CD14-positive monocyte (primary cell): ENCODE results near the gene MRPS34. TPM values are rescaled to one million over a fixed set of nuclear protein-coding genes. Genes with fewer than 3 reads are reported as not detected.

Experiments used
- DNase-seq, 3 donors: peaks; one replicate each; pipeline ENCODE4 v3.0.0-alpha.2; 2011 to 2022
- H2AFZ ChIP-seq: 2 replicates; pipeline ENCODE4 v1.6.0; 2012; ENCODE audit warnings: mild to moderate bottlenecking, low read depth, low read length, inconsistent platforms; ENCODE audit not compliant: insufficient read depth, poor library complexity, severe bottlenecking
- H3K27ac ChIP-seq, 2 donors: 1 replicate in 1 of 2; 2 replicates in 1 of 2; pipeline ENCODE4 v1.5.1; 2012 to 2013; ENCODE audit warnings: low read length in 2 of 2, control low read depth in 1 of 2, inconsistent platforms in 1 of 2, low read depth in 1 of 2, mild to moderate bottlenecking in 1 of 2
- H3K27me3 ChIP-seq, 2 donors: one replicate each; pipeline versions ENCODE4 v1.6.0 to v1.6.1; 2011 to 2013; ENCODE audit warnings: low read length in 2 of 2; ENCODE audit not compliant: control insufficient read depth in 2 of 2, insufficient read depth in 2 of 2
- H3K36me3 ChIP-seq, 2 donors: replicated peaks in 1 of 2; 1 replicate in 1 of 2; 2 replicates in 1 of 2; pipeline versions ENCODE4 v1.5.1 to v1.6.1; 2012 to 2013; ENCODE audit warnings: low read length in 2 of 2, control low read depth in 1 of 2, inconsistent platforms in 1 of 2, mild to moderate bottlenecking in 1 of 2; ENCODE audit not compliant: insufficient read depth in 2 of 2, control insufficient read depth in 1 of 2
- H3K4me1 ChIP-seq, 2 donors: 1 replicate in 1 of 2; 2 replicates in 1 of 2; pipeline versions ENCODE4 v1.5.1 to v1.6.1; 2012 to 2013; ENCODE audit warnings: low read length in 2 of 2, control low read depth in 1 of 2, inconsistent platforms in 1 of 2, mild to moderate bottlenecking in 1 of 2, moderate library complexity in 1 of 2; ENCODE audit not compliant: insufficient read depth in 2 of 2, control insufficient read depth in 1 of 2
- H3K4me2 ChIP-seq: replicated peaks from 2 replicates; pipeline ENCODE3; 2012; ENCODE audit warnings: low read length, moderate library complexity, mild to moderate bottlenecking; ENCODE audit not compliant: poor library complexity, severe bottlenecking; ENCODE audit errors: extremely low read depth
- H3K4me3 ChIP-seq, 3 experiments: fragments of 200-600 bp in 1 of 3; sonication (generic) in 1 of 3; replicated peaks in 1 of 3; 1 replicate in 2 of 3; 2 replicates in 1 of 3; pipeline ENCODE4 v1.5.1; 2011 to 2013; ENCODE audit warnings: low read length in 3 of 3, mild to moderate bottlenecking in 3 of 3, control low read depth in 2 of 3, low read depth in 2 of 3, inconsistent platforms in 1 of 3, moderate library complexity in 1 of 3
- H3K79me2 ChIP-seq: 2 replicates; pipeline ENCODE4 v1.6.0; 2012; ENCODE audit warnings: mild to moderate bottlenecking, control low read depth, inconsistent platforms, low read length, moderate library complexity; ENCODE audit not compliant: insufficient read depth
- H3K9ac ChIP-seq: 2 replicates; pipeline ENCODE4 v1.6.0; 2017; ENCODE audit warnings: low read length, mild to moderate bottlenecking; ENCODE audit not compliant: insufficient read depth, poor library complexity, severe bottlenecking
- H3K9me3 ChIP-seq, 2 donors: replicated peaks in 1 of 2; 1 replicate in 1 of 2; 2 replicates in 1 of 2; pipeline versions ENCODE4 v1.5.1 to v1.6.1; 2012 to 2013; ENCODE audit warnings: low read length in 2 of 2, control low read depth in 1 of 2; ENCODE audit not compliant: control insufficient read depth in 1 of 2, insufficient read depth in 1 of 2
- H4K20me1 ChIP-seq: 2 replicates; pipeline ENCODE4 v1.6.0; 2012; ENCODE audit warnings: mild to moderate bottlenecking, low read length, control low read depth, moderate library complexity; ENCODE audit not compliant: insufficient read depth
- H3K27ac Mint-ChIP-seq, 7 donors: one replicate each; pipeline ENCODE4 v1.8.0; 2020; ENCODE audit warnings: mild to moderate bottlenecking in 7 of 7, mixed read lengths in 7 of 7, moderate library complexity in 6 of 7, inconsistent platforms in 2 of 7
- H3K27me3 Mint-ChIP-seq, 3 donors: one replicate each; pipeline ENCODE4 v1.8.0; 2021 to 2022; ENCODE audit warnings: low read depth in 3 of 3, mild to moderate bottlenecking in 3 of 3, mixed read lengths in 3 of 3, moderate library complexity in 3 of 3, inconsistent platforms in 1 of 3
- H3K36me3 Mint-ChIP-seq, 2 donors: one replicate each; pipeline ENCODE4 v1.8.0; 2020; ENCODE audit warnings: mixed read lengths in 2 of 2, inconsistent platforms in 1 of 2, mild to moderate bottlenecking in 1 of 2
- H3K4me1 Mint-ChIP-seq: one replicate; pipeline ENCODE4 v1.8.0; 2020; ENCODE audit warnings: mild to moderate bottlenecking, mixed read lengths
- H3K4me3 Mint-ChIP-seq, 2 donors: one replicate each; pipeline ENCODE4 v1.8.0; 2020; ENCODE audit warnings: mild to moderate bottlenecking in 2 of 2, mixed read lengths in 2 of 2, moderate library complexity in 1 of 2
- H3K9me3 Mint-ChIP-seq, 7 donors: one replicate each; pipeline ENCODE4 v1.8.0; 2020 to 2022; ENCODE audit warnings: mixed read lengths in 7 of 7, mild to moderate bottlenecking in 6 of 7, moderate library complexity in 6 of 7, inconsistent platforms in 2 of 7
- WGBS: methylation state at CpG from one replicate; pipeline ENCODE4 v1.1.5; 2013; ENCODE audit warnings: missing lambda C conversion rate; ENCODE audit not compliant: insufficient coverage; 5-methylcytosine and 5-hydroxymethylcytosine counted together
- intact Hi-C, 2 donors: fragments of 100-400 bp; cut with micrococcal nuclease; formaldehyde crosslinking; loops; one replicate each; pipeline versions ENCODE4 v1.15.0 to v1.15.1; 2023
- polyA plus RNA-seq, 3 donors: library from polyadenylated mRNA; depleted of rRNA in 1 of 3; unstranded in 2 of 3; stranded (reverse) in 1 of 3; fragments of 300-500 nt in 2 of 3; fragments of >200 nt in 1 of 3; fragmentation: Illumina TruSeq in 2 of 3; gene quantifications; 1 replicate in 2 of 3; 2 replicates in 1 of 3; pipeline ENCODE4 v1.2.3, GENCODE V29; 2012 to 2021
- TF ChIP-seq, protein P1 (sequence below): fragments of 200-600 bp; IDR thresholded peaks from one replicate; pipeline ENCODE4 v1.8.0; 2022; ENCODE audit warnings: antibody characterized with exemption, mild to moderate bottlenecking

The MRPS34 gene
- polyA plus RNA-seq, 3 donors: 34.5 to 137 (median 109) TPM

- H3K27ac ChIP-seq: no peak overlapping the region
- no peaks in the 10 kb centered on the region for H3K9me3 ChIP-seq
- WGBS: 98% methylated on average over 27 of the region's 27 CpGs
- H3K36me3 ChIP-seq: peaks cover 79 to 93% of the 10 kb centered on the region in 2 donors
- Mint-ChIP-seq H3K4me3 (no peak overlapping the region), H3K4me1 (no peaks in the 10 kb centered on the region), H3K27me3 (no peaks in the 10 kb centered on the region), H3K9me3 (no peaks in the 10 kb centered on the region), H3K36me3 (peaks cover 54 to 92% of the 10 kb centered on the region in 2 donors), H3K27ac (no peak overlapping the region)
- TF ChIP-seq, protein P1, sequence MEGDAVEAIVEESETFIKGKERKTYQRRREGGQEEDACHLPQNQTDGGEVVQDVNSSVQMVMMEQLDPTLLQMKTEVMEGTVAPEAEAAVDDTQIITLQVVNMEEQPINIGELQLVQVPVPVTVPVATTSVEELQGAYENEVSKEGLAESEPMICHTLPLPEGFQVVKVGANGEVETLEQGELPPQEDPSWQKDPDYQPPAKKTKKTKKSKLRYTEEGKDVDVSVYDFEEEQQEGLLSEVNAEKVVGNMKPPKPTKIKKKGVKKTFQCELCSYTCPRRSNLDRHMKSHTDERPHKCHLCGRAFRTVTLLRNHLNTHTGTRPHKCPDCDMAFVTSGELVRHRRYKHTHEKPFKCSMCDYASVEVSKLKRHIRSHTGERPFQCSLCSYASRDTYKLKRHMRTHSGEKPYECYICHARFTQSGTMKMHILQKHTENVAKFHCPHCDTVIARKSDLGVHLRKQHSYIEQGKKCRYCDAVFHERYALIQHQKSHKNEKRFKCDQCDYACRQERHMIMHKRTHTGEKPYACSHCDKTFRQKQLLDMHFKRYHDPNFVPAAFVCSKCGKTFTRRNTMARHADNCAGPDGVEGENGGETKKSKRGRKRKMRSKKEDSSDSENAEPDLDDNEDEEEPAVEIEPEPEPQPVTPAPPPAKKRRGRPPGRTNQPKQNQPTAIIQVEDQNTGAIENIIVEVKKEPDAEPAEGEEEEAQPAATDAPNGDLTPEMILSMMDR: no peak
- no peaks in the 10 kb centered on the region for H3K4me1 ChIP-seq
- H3K79me2 ChIP-seq: peaks cover 11% of the 10 kb centered on the region
- H3K27me3 ChIP-seq: no peaks in the 10 kb centered on the region
- H4K20me1 ChIP-seq: peaks cover 54% of the 10 kb centered on the region
- no peak for DNase-seq
- no peak overlapping the region for H3K4me2 ChIP-seq
- no peak overlapping the region for H3K4me3 ChIP-seq
- H3K9ac ChIP-seq: no peak overlapping the region
- intact Hi-C loops: no loop called here
- no peak overlapping the region for H2AFZ ChIP-seq
Observed at GRCh38 chr16:1818204-1818872, 45.4 kb upstream of the MRPS34 start.

DNA sequence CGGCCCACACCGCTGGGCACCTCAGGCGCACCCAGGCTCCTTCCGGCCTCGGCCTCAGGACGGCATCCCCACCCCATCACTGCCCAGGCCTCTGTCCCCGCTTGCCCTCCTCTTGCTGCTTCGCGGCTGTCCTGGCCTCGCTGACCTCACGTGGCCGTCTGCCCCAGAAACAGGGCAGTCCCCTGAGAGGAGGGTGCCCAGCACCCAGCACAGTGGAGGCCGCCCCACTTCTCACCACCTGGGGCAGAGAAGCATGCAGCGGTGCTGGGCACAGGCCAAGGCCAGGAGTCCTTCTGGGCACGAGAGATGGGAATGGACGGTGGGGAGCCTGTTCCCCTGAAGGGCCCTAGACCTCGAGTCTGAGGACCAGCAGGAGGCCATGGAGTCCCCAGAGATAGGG, 44.8 kb upstream of the MRPS34 start:
- no peak overlapping the region for H3K4me2 ChIP-seq
- no peaks in the 10 kb centered on the region for H3K9me3 ChIP-seq
- H3K27me3 Mint-ChIP-seq: no peaks in the 10 kb centered on the region
- DNase-seq: no peak
- intact Hi-C loops: no loop called here
- H3K27ac ChIP-seq: no peak overlapping the region
- H3K36me3 ChIP-seq: peaks cover 81 to 95% of the 10 kb centered on the region in 2 donors
- H3K4me1 Mint-ChIP-seq: no peaks in the 10 kb centered on the region
- no peaks in the 10 kb centered on the region for H3K4me1 ChIP-seq
- peak overlapping the region in 1 of 7 donors; percentile 48 for H3K27ac Mint-ChIP-seq
- H3K36me3 Mint-ChIP-seq: peaks cover 56 to 94% of the 10 kb centered on the region in 2 donors
- H3K9ac ChIP-seq: no peak overlapping the region
- H3K4me3 ChIP-seq: no peak overlapping the region
- TF ChIP-seq, protein P1: no peak
- no peak overlapping the region for H3K4me3 Mint-ChIP-seq
- H3K79me2 ChIP-seq: peaks cover 8% of the 10 kb centered on the region
- no peaks in the 10 kb centered on the region for H3K9me3 Mint-ChIP-seq
- H4K20me1 ChIP-seq: peaks cover 56% of the 10 kb centered on the region
- H3K27me3 ChIP-seq: no peaks in the 10 kb centered on the region
- WGBS: 97% methylated on average over 14 of the region's 17 CpGs
- H2AFZ ChIP-seq: no peak overlapping the region
